H1 (cell line): Measurements from ENCODE around the gene RAD51B.

Experiments
- GTF2F1 ChIP-seq: IDR thresholded peaks from 2 replicates; pipeline ENCODE4 v1.6.1; 2012; ENCODE audit warnings: low read depth, low read length, improper control_type of control experiment, borderline replicate concordance
- POLR2A ChIP-seq, 2 experiments: IDR thresholded peaks; 1 replicate in 1 of 2; 2 replicates in 1 of 2; pipeline ENCODE4 v1.6.1; 2011; ENCODE audit warnings: low read depth in 2 of 2, low read length in 2 of 2, mild to moderate bottlenecking in 2 of 2; ENCODE audit errors: control extremely low read depth in 1 of 2
- POLR2AphosphoS5 ChIP-seq: IDR thresholded peaks from 2 replicates; pipeline ENCODE4 v1.6.1; 2011; ENCODE audit warnings: low read depth, low read length
- RAD21 ChIP-seq, 2 experiments: IDR thresholded peaks in 1 of 2; conservative IDR thresholded peaks in 1 of 2; 2 replicates each; pipeline ENCODE4 v1.6.1; 2011; ENCODE audit warnings: low read depth in 2 of 2, low read length in 2 of 2, improper control_type of control experiment in 1 of 2, inconsistent platforms in 1 of 2, mild to moderate bottlenecking in 1 of 2, moderate library complexity in 1 of 2

DNA sequence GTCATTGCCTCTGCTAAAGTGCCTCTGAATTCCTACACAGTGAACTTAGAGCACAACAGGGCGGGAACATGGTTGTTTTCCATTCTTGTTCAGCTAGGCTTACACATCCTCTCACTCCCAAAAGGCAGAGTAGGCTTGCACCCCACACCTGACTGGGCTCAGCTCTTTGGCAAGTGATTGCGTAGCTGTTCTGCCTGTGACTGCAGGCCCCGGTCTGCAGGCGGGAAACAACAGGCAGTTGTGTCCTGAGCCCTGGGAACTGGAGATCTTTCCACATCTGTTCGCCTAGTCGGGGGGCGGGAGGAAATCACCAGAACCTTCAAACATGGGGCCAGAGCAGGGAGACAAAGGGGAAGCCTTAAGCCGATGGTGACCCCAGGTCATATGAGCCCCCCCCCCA is 698.6 kb downstream of the RAD51B start:
- no peak for TF ChIP-seq POLR2AphosphoS5
- no peak for TF ChIP-seq POLR2A (IDR thresholded peaks at IDR 0.05; ENCODE audit: control extremely low read depth in 1 of 2, low read depth in 2 of 2, low read length in 2 of 2)
- no peak for TF ChIP-seq GTF2F1
- TF ChIP-seq RAD21 (IDR thresholded peaks at IDR 0.05 in 1 of 2, conservative IDR thresholded peaks at IDR 0.05 in 1 of 2; ENCODE audit: low read depth in 2 of 2, low read length in 2 of 2), result no peak
